Bladder microvascular endothelial cell (primary cell): ENCODE results near the gene ZNF700. TPM values are rescaled to one million over a fixed set of nuclear protein-coding genes. Genes with fewer than 3 reads are reported as not detected.

Experiments
- total RNA-seq: library from RNA; depleted of rRNA; stranded (reverse); fragments of >200 nt; gene quantifications from 2 replicates; pipeline ENCODE4 v1.2.3, GENCODE V29; 2014

Gene ZNF700
- total RNA-seq, result 5.0 and 10.6 TPM in 2 replicates

DNA sequence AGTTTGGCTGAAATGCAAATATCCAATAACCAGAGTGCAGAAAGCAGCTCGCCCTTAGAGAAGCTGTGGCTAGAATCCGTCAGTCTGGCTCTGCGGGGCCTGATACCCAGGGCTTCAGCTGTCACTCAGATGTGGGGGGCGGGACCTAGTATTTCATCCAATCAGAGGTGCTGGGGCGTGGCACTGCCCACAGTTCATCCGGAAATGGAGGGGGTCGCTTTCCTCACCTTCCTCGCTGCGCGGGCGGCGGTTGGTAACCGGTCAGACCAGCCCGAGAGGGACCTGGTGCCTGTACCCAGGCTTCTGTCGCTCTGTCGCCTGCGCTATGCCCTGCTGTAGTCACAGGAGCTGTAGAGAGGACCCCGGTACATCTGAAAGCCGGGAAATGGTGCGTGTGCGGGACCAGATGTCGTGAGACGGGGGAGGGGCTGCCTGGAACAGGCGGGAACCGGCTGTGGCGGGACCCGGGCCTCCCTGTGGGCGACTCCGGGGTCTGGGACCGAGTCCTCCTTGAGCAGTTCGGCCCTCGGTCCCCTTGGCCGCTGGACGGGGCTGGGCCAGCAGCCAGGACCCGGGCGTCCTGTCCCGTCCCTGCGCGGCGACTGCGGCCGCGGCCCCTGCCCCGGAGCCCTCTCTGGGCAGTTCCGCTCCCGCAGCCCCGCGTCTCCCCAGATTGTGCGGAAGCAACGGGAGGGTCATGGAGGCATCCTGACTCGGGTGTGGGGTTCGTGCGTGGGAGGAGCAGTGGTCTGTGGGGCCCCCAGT, at the start of gene ZNF700:
ZNF700 (plus strand) TSS at position 222 of the 765 bp plus-strand sequence; CDS start at position 326, 104 bp downstream.

DNA sequence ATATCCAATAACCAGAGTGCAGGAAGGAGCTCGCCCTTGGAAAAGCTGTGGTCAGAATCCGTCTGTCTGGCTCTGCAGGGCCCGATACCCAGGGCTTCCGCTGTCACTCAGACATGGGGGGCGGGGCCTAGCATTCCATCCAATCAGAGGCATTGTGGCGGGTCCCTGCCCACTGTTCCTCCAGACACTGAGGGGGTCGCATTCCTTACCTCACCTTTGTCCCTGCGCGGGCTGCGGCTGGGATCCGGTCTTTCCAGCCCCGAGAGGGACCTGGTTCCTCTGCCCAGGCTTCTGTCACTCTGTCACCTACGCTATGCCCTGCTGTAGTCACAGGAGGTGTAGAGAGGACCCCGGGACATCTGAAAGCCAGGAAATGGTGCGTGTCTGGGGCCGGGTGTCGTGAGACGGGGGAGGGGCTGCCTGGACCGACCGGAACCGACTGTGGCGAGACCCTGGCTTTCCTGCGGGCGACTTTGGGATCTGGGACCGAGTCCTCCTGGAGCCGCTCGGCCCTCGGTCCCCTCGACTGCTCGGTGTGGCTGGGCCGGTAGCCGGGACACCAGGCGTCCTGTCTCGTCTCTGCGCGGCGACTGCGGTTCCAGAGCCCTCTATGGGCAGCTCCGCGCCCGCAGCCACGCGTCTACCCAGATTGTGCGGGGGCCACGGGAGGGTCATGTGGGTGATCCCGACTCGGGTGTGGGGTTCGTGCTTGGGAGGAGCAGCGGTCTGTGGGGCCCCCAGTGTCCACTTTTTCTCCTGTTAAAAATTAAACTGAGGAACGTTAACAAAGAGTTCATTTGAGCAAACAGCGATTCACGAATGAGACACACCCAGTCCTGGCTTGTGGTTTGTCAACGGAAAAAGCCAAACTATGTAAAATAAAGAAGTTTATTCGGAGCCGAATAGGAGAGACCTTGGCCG, 37.0 kb upstream of the ZNF700 start, which contains the start of gene ZNF69:
ZNF69 (plus strand) TSS at position 172 of the 921 bp plus-strand sequence; CDS start at position 314, 142 bp downstream.

DNA sequence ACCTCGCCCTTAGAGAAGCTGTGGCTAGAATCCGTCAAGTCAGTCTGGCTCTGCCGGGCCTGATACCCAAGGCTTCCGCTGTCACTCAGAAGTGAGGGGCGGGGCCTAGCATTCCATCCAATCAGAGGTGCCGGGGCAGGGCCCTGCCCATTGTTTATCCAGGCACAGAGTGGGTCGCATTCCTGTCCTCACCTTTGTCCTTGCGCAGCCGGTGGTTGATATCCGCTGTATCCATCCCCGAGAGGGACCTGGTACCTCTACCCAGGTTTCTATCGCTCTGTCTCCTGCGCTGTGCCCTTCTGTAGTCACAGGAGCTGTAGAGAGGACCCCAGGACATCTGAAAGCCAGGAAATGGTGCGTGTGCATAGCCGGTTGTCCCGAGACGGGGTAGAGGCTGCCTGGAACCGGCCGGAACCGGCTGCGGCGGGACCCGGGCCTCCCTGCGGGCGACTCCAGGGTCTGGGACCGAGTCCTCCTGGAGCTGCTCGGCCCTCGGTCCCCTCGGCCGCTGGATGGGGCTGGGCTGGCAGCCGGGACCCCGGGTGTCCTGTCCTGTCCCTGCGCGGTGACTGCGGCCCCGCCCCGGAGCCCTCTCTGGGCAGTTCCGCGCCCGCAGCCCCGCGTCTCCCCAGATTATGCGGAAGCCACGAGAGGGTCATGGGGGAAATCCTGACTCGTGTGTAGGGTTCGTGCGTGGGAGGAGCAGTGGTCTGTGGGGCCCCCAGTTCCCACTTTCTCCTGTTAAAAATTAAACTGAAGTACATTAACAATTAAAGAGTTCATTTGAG, 40.1 kb downstream of the ZNF700 start, which contains the start of gene ZNF763:
ZNF763 (plus strand) TSS at position 183 of the 788 bp plus-strand sequence; CDS start at position 352, 169 bp downstream.

Other genes with a start within 250 kb of the ZNF700 start
- 7.8 and 13.2 TPM in 2 replicates for gene ZNF823, start 186.2 kb upstream of the ZNF700 start, total RNA-seq
- gene ZNF441, start 158.1 kb upstream of the ZNF700 start, total RNA-seq, result 6.5 and 9.0 TPM in 2 replicates
- 1.1 and 1.8 TPM in 2 replicates for gene ZNF491, start 126.6 kb upstream of the ZNF700 start, total RNA-seq
- 5.5 and 11.3 TPM in 2 replicates for gene ZNF440, start 110.8 kb upstream of the ZNF700 start, total RNA-seq
- 1.8 and 2.3 TPM in 2 replicates for gene ZNF439, start 76.4 kb upstream of the ZNF700 start, total RNA-seq
- 4.5 and 13.5 TPM in 2 replicates for gene ZNF69, start 37.3 kb upstream of the ZNF700 start, total RNA-seq
- gene ZNF763, start 39.9 kb downstream of the ZNF700 start, total RNA-seq, result 1.1 and 2.1 TPM in 2 replicates
- 1.6 and 2.0 TPM in 2 replicates for gene ZNF433, start 110.6 kb downstream of the ZNF700 start, total RNA-seq
- 0.31 and 0.32 TPM in 2 replicates for gene ZNF878, start 127.9 kb downstream of the ZNF700 start, total RNA-seq
- gene ZNF844, start 139.6 kb downstream of the ZNF700 start, total RNA-seq, result 2.3 and 3.4 TPM in 2 replicates
- 2.3 and 3.8 TPM in 2 replicates for gene ZNF20, start 215.2 kb downstream of the ZNF700 start, total RNA-seq
- 6.8 and 12.3 TPM in 2 replicates for gene ZNF625, start 231.6 kb downstream of the ZNF700 start, total RNA-seq
- 2.6 and 7.5 TPM in 2 replicates for gene ZNF136, start 238.0 kb downstream of the ZNF700 start, total RNA-seq